Calu3 (cell line): ENCODE data around the gene AGTR1. TPM values are rescaled to one million over a fixed set of nuclear protein-coding genes. Genes with fewer than 3 reads are reported as not detected.

Experiments used
- BruUV-seq: library from RNA; stranded (reverse); fragments of 400-500 nt; replicated peaks from 2 replicates; lab custom pipeline; 2021; lab: Mats Ljungman, UMichigan
- CTCF ChIA-PET: fragments of 300-600 bp; sonication (Branson Sonifier 250); formaldehyde crosslinking; loops from one replicate; lab custom pipeline; 2022; ENCODE audit warnings: antibody characterized with exemption; lab: Charles Lee
- DNase-seq: peaks from one replicate; pipeline ENCODE4 v3.0.0; 2022
- H3K27ac Mint-ChIP-seq: one replicate; pipeline ENCODE4 v1.8.0; 2022; ENCODE audit warnings: mixed read lengths; ENCODE audit not compliant: unreplicated experiment
- H3K27me3 Mint-ChIP-seq: one replicate; pipeline ENCODE4 v1.8.0; 2022; ENCODE audit warnings: mixed read lengths; ENCODE audit not compliant: unreplicated experiment
- H3K36me3 Mint-ChIP-seq: one replicate; pipeline ENCODE4 v1.8.0; 2022; ENCODE audit warnings: mild to moderate bottlenecking, moderate library complexity, mixed read lengths; ENCODE audit not compliant: insufficient read depth, unreplicated experiment
- H3K4me1 Mint-ChIP-seq: one replicate; pipeline ENCODE4 v1.8.0; 2022; ENCODE audit warnings: mild to moderate bottlenecking, low read depth, mixed read lengths; ENCODE audit not compliant: unreplicated experiment
- H3K4me3 Mint-ChIP-seq: one replicate; pipeline ENCODE4 v1.8.0; 2022; ENCODE audit warnings: mild to moderate bottlenecking, low read depth, moderate library complexity, mixed read lengths; ENCODE audit not compliant: unreplicated experiment
- H3K9me3 Mint-ChIP-seq: one replicate; pipeline ENCODE4 v1.8.0; 2022; ENCODE audit warnings: low read depth, mixed read lengths; ENCODE audit not compliant: unreplicated experiment
- CTCF ChIP-seq: fragments of 200-600 bp; IDR thresholded peaks from one replicate; pipeline ENCODE4 v1.8.0; 2022; ENCODE audit warnings: antibody characterized with exemption; ENCODE audit not compliant: unreplicated experiment
- intact Hi-C: fragments of 100-400 bp; cut with micrococcal nuclease; formaldehyde crosslinking; loops from one replicate; pipeline ENCODE4 v1.10.0; 2022; ENCODE audit not compliant: unreplicated experiment
- total RNA-seq: library from RNA; stranded (reverse); gene quantifications from 2 replicates; pipeline ENCODE4 v1.2.3, GENCODE V29; 2022

The AGTR1 gene
- total RNA-seq, 1 experiment from 2014 or later, result not detected

GRCh38 chr3:148707601-148708380 is 10.1 kb downstream of the AGTR1 start:
- Mint-ChIP-seq H3K4me1 (no peaks in the 10 kb centered on the region), H3K9me3 (no peaks in the 10 kb centered on the region), H3K4me3 (no peak overlapping the region), H3K27ac (no peak overlapping the region), H3K36me3 (no peaks in the 10 kb centered on the region), H3K27me3 (no peaks in the 10 kb centered on the region)
- intact Hi-C loops, result no loop called here
- no TSS peak for BruUV-seq
- CTCF ChIA-PET, result interaction anchor here (0.6 to 1.6 kb wide), 2 partner anchors 11 to 529 kb away, joined by 4 to 7 read pairs; no protein-coding TSS in a partner anchor
- TF ChIP-seq CTCF, result no peak
- no peak for DNase-seq

GRCh38 chr3:148708409-148708808 is 10.7 kb downstream of the AGTR1 start:
- intact Hi-C loops, result no loop called here
- DNase-seq, result no peak
- no peak overlapping the region for H3K4me3 Mint-ChIP-seq
- no peak overlapping the region for H3K27ac Mint-ChIP-seq
- no peaks in the 10 kb centered on the region for H3K27me3 Mint-ChIP-seq
- H3K9me3 Mint-ChIP-seq, result no peaks in the 10 kb centered on the region
- no peak for TF ChIP-seq CTCF
- no TSS peak for BruUV-seq
- H3K36me3 Mint-ChIP-seq, result no peaks in the 10 kb centered on the region
- CTCF ChIA-PET, result interaction anchor here (1.6 kb wide), 1 partner anchor 10 kb away, joined by 4 read pairs; no protein-coding TSS in a partner anchor
- H3K4me1 Mint-ChIP-seq, result no peaks in the 10 kb centered on the region

- no peaks in the 10 kb centered on the region for H3K9me3 Mint-ChIP-seq
- no peaks in the 10 kb centered on the region for H3K27me3 Mint-ChIP-seq
- CTCF ChIA-PET, result interaction anchor here (1.0 kb wide), 1 partner anchor 9 kb away, joined by 3 read pairs; no protein-coding TSS in a partner anchor
- intact Hi-C loops, result no loop called here
- no peaks in the 10 kb centered on the region for H3K4me1 Mint-ChIP-seq
- no peak for DNase-seq
- no peaks in the 10 kb centered on the region for H3K36me3 Mint-ChIP-seq
- TF ChIP-seq CTCF, result no peak
- no peak overlapping the region for H3K4me3 Mint-ChIP-seq
- BruUV-seq, result no TSS peak
- H3K27ac Mint-ChIP-seq, result no peak overlapping the region
Observed at GRCh38 chr3:148709560-148710253, 12.0 kb downstream of the AGTR1 start.

- DNase-seq, result no peak
- Mint-ChIP-seq H3K9me3 (no peaks in the 10 kb centered on the region), H3K4me3 (no peak overlapping the region), H3K27me3 (no peaks in the 10 kb centered on the region), H3K4me1 (no peaks in the 10 kb centered on the region), H3K27ac (no peak overlapping the region), H3K36me3 (no peaks in the 10 kb centered on the region)
- CTCF ChIA-PET, result no interaction called here
- no peak for TF ChIP-seq CTCF
- BruUV-seq, result no TSS peak
- intact Hi-C loops, result no loop called here
Observed at GRCh38 chr3:148710665-148711064, 13.0 kb downstream of the AGTR1 start.
